WTC11 (cell line): ENCODE measurements around the gene CLCN1.

Experiments
- ATF6 ChIP-seq: sonication (generic); formaldehyde crosslinking; IDR thresholded peaks from 2 replicates; pipeline ENCODE4 v1.8.1; 2023; ENCODE audit warnings: mild to moderate bottlenecking, missing genetic modification reagents
- CDX4 ChIP-seq: fragments of 250-450 bp; sonication (Bioruptor Pico); IDR thresholded peaks from 2 replicates; pipeline ENCODE4 v1.9.0; 2021; ENCODE audit warnings: moderate library complexity, mild to moderate bottlenecking, inconsistent platforms, borderline replicate concordance
- ETV6 ChIP-seq: sonication (generic); formaldehyde crosslinking; IDR thresholded peaks from 2 replicates; pipeline ENCODE4 v1.8.1; 2022; ENCODE audit warnings: mild to moderate bottlenecking, missing genetic modification reagents
- KAT7 ChIP-seq: sonication (generic); formaldehyde crosslinking; IDR thresholded peaks from 2 replicates; pipeline ENCODE4 v1.8.1; 2023; ENCODE audit warnings: missing genetic modification reagents, mild to moderate bottlenecking, borderline replicate concordance
- MXD4 ChIP-seq: fragments of 250-450 bp; sonication (Bioruptor Pico); IDR thresholded peaks from 2 replicates; pipeline ENCODE4 v1.8.0; 2021; ENCODE audit warnings: mild to moderate bottlenecking, moderate library complexity, borderline replicate concordance
- NR2C2 ChIP-seq: sonication (generic); formaldehyde crosslinking; IDR thresholded peaks from 2 replicates; pipeline ENCODE4 v1.8.0; 2022; ENCODE audit warnings: mild to moderate bottlenecking, missing genetic modification reagents
- ZBTB43 ChIP-seq: sonication (generic); formaldehyde crosslinking; IDR thresholded peaks from 2 replicates; pipeline ENCODE4 v1.8.1; 2023; ENCODE audit warnings: mild to moderate bottlenecking, missing genetic modification reagents
- TF ChIP-seq, protein P1 (sequence below): fragments of 200-600 bp; IDR thresholded peaks from 2 replicates; pipeline ENCODE4 v1.8.0; 2022; ENCODE audit warnings: antibody characterized with exemption

GRCh38 chr7:143393267-143394041 lies 77.5 kb downstream of the CLCN1 start:
- TF ChIP-seq, protein P1, sequence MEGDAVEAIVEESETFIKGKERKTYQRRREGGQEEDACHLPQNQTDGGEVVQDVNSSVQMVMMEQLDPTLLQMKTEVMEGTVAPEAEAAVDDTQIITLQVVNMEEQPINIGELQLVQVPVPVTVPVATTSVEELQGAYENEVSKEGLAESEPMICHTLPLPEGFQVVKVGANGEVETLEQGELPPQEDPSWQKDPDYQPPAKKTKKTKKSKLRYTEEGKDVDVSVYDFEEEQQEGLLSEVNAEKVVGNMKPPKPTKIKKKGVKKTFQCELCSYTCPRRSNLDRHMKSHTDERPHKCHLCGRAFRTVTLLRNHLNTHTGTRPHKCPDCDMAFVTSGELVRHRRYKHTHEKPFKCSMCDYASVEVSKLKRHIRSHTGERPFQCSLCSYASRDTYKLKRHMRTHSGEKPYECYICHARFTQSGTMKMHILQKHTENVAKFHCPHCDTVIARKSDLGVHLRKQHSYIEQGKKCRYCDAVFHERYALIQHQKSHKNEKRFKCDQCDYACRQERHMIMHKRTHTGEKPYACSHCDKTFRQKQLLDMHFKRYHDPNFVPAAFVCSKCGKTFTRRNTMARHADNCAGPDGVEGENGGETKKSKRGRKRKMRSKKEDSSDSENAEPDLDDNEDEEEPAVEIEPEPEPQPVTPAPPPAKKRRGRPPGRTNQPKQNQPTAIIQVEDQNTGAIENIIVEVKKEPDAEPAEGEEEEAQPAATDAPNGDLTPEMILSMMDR = no peak
- TF ChIP-seq ATF6 (CRISPR knock-in tag) (no peak), MXD4 (no peak), KAT7 (CRISPR knock-in tag) (no peak), NR2C2 (no peak), CDX4 (CRISPR knock-in tag) (no peak), ETV6 (CRISPR knock-in tag) (no peak), ZBTB43 (CRISPR knock-in tag) (no peak)
